ENCODE data around the gene OBSL1.

OBSL1 gene

GRCh38 chr2:219560037-219560892, 11.1 kb downstream of the OBSL1 start:
- Histone ChIP-seq H3K4me1 (peaks cover 8% of the 10 kb centered on the region), H3K4me2 (peak overlapping the region; percentile 37), H3K4me3 (no peak overlapping the region), H3K27ac (no peak overlapping the region), H3K9me3 (no peaks in the 10 kb centered on the region), H3K27me3 (no peaks in the 10 kb centered on the region), H4K20me1 (peaks cover 4% of the 10 kb centered on the region; the same call in 1 of the 2 replicates), H3K36me3 (peaks cover 47% of the 10 kb centered on the region), H3K9ac (no peak overlapping the region)
- no peak for TF ChIP-seq Cebpa-rat (IDR thresholded peaks at IDR 0.05)

GRCh38 chr2:219559156-219559915, 12.0 kb downstream of the OBSL1 start:
- Histone ChIP-seq H3K27me3 (no peaks in the 10 kb centered on the region), H3K9ac (no peak overlapping the region), H4K20me1 (no peaks in the 10 kb centered on the region; the same call in 1 of the 2 replicates), H3K9me3 (no peaks in the 10 kb centered on the region), H3K36me3 (peaks cover 38% of the 10 kb centered on the region; the same call in 1 of the 2 replicates), H3K4me3 (no peak overlapping the region), H3K4me1 (peaks cover 8% of the 10 kb centered on the region), H3K4me2 (no peak overlapping the region), H3K27ac (no peak overlapping the region)
- TF ChIP-seq Cebpa-rat (IDR thresholded peaks at IDR 0.05), result no peak

- no peaks in the 10 kb centered on the region; the same call in 1 of the 2 replicates for H4K20me1 ChIP-seq
- H3K9me3 ChIP-seq, result no peaks in the 10 kb centered on the region
- no peak overlapping the region for H3K27ac ChIP-seq
- H3K4me2 ChIP-seq, result no peak overlapping the region
- peaks cover 26% of the 10 kb centered on the region; the same call in 1 of the 2 replicates for H3K36me3 ChIP-seq
- H3K9ac ChIP-seq, result peak overlapping the region; percentile 6; the same call in 1 of the 2 replicates
- peaks cover 8% of the 10 kb centered on the region for H3K4me1 ChIP-seq
- H3K4me3 ChIP-seq, result no peak overlapping the region
- no peak for TF ChIP-seq Cebpa-rat (IDR thresholded peaks at IDR 0.05)
- no peaks in the 10 kb centered on the region for H3K27me3 ChIP-seq
These were observed 13.3 kb downstream of the OBSL1 start for GRCh38 chr2:219557791-219558785.

- Histone ChIP-seq H3K27me3 (no peaks in the 10 kb centered on the region), H3K36me3 (peaks cover 18% of the 10 kb centered on the region; the same call in 1 of the 2 replicates), H3K9ac (peak overlapping the region; percentile 6; the same call in 1 of the 2 replicates), H3K4me1 (peaks cover 13% of the 10 kb centered on the region), H3K9me3 (no peaks in the 10 kb centered on the region), H3K4me2 (no peak overlapping the region), H3K4me3 (no peak overlapping the region), H4K20me1 (no peaks in the 10 kb centered on the region; the same call in 1 of the 2 replicates), H3K27ac (no peak overlapping the region)
- TF ChIP-seq Cebpa-rat (IDR thresholded peaks at IDR 0.05), result no peak
These were observed 14.0 kb downstream of the OBSL1 start for GRCh38 chr2:219557320-219557719.

GRCh38 chr2:219556413-219556812, 14.9 kb downstream of the OBSL1 start:
- peaks cover 2% of the 10 kb centered on the region; the same call in 1 of the 2 replicates for H3K27me3 ChIP-seq
- peaks cover 10% of the 10 kb centered on the region; the same call in 1 of the 2 replicates for H3K36me3 ChIP-seq
- H3K9ac ChIP-seq, result no peak overlapping the region
- peaks cover 20% of the 10 kb centered on the region for H3K4me1 ChIP-seq
- no peak overlapping the region for H3K27ac ChIP-seq
- H3K4me2 ChIP-seq, result no peak overlapping the region
- no peak for TF ChIP-seq Cebpa-rat (IDR thresholded peaks at IDR 0.05)
- H3K9me3 ChIP-seq, result no peaks in the 10 kb centered on the region
- H3K4me3 ChIP-seq, result no peak overlapping the region
- H4K20me1 ChIP-seq, result no peaks in the 10 kb centered on the region

- TF ChIP-seq Cebpa-rat (IDR thresholded peaks at IDR 0.05), result no peak
- Histone ChIP-seq H4K20me1 (0 out of 2 replicates have a peak, but pooled peaks cover under 1% of the 10 kb centered on the region), H3K9ac (no peak overlapping the region), H3K27me3 (peaks cover 5% of the 10 kb centered on the region; the same call in 1 of the 2 replicates), H3K9me3 (no peaks in the 10 kb centered on the region), H3K27ac (no peak overlapping the region), H3K36me3 (peaks cover 10% of the 10 kb centered on the region; the same call in 1 of the 2 replicates), H3K4me2 (no peak overlapping the region), H3K4me3 (no peak overlapping the region), H3K4me1 (peaks cover 21% of the 10 kb centered on the region)
These were observed 15.4 kb downstream of the OBSL1 start for GRCh38 chr2:219555956-219556355.

GRCh38 chr2:219554350-219554749, 17.0 kb downstream of the OBSL1 start:
- H3K9ac ChIP-seq, result no peak overlapping the region
- H4K20me1 ChIP-seq, result 0 out of 2 replicates have a peak, but pooled peaks cover 5% of the 10 kb centered on the region
- H3K36me3 ChIP-seq, result peaks cover 10% of the 10 kb centered on the region; the same call in 1 of the 2 replicates
- H3K27ac ChIP-seq, result no peak overlapping the region
- no peak overlapping the region for H3K4me2 ChIP-seq
- no peak for TF ChIP-seq Cebpa-rat (IDR thresholded peaks at IDR 0.05)
- H3K4me3 ChIP-seq, result no peak overlapping the region
- peaks cover 14% of the 10 kb centered on the region for H3K4me1 ChIP-seq
- peaks cover 8% of the 10 kb centered on the region; the same call in 1 of the 2 replicates for H3K27me3 ChIP-seq
- H3K9me3 ChIP-seq, result no peaks in the 10 kb centered on the region

- Histone ChIP-seq H3K9me3 (no peaks in the 10 kb centered on the region), H3K36me3 (peaks cover 10% of the 10 kb centered on the region; the same call in 1 of the 2 replicates), H3K9ac (no peak overlapping the region), H3K4me2 (no peak overlapping the region), H3K27me3 (peaks cover 8% of the 10 kb centered on the region; the same call in 1 of the 2 replicates), H3K27ac (no peak overlapping the region), H4K20me1 (0 out of 2 replicates have a peak, but pooled peaks cover 5% of the 10 kb centered on the region), H3K4me1 (peaks cover 14% of the 10 kb centered on the region), H3K4me3 (no peak overlapping the region)
- TF ChIP-seq Cebpa-rat (IDR thresholded peaks at IDR 0.05), result no peak
These were observed 17.8 kb downstream of the OBSL1 start for GRCh38 chr2:219553463-219553963.
